Measurements from ENCODE around the gene P2RX7.

Gene P2RX7

DNA sequence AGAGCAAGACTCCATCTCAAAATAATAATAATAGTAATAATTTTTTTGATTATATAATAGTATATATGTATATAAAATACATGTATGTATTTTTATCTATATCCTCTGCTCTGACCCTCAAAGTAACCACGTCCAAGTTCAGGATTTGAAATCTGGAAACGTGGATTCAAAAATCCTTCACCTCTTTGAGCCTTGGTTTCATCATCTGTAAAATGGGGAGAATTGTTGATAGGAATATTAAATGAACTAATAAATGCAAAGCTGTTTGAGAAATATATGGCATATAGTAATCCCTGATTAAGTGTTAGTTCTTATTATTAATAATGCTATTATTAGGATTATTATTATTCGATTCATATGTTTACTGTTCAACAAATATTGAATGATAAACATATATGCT is 2.6 kb downstream of the P2RX7 start:
- H3K27ac ChIP-seq (ENCODE audit: low read length): no peak overlapping the region
- DNase-seq: no peak
- H3K9me3 ChIP-seq (replicated peaks; ENCODE audit: insufficient read depth, low read length): no peaks in the 10 kb centered on the region
- no peak overlapping the region for H3K9ac ChIP-seq (ENCODE audit: low read length)
- peaks cover 14% of the 10 kb centered on the region for H3F3A ChIP-seq (ENCODE audit: insufficient read depth, low read length)
- H2AFZ ChIP-seq (ENCODE audit: low read length): no peak overlapping the region
- peaks cover 22% of the 10 kb centered on the region for H3K4me1 ChIP-seq (ENCODE audit: low read length)
- H3K27me3 ChIP-seq (replicated peaks; ENCODE audit: insufficient read depth, low read length): no peaks in the 10 kb centered on the region
- TF ChIP-seq, protein P1, sequence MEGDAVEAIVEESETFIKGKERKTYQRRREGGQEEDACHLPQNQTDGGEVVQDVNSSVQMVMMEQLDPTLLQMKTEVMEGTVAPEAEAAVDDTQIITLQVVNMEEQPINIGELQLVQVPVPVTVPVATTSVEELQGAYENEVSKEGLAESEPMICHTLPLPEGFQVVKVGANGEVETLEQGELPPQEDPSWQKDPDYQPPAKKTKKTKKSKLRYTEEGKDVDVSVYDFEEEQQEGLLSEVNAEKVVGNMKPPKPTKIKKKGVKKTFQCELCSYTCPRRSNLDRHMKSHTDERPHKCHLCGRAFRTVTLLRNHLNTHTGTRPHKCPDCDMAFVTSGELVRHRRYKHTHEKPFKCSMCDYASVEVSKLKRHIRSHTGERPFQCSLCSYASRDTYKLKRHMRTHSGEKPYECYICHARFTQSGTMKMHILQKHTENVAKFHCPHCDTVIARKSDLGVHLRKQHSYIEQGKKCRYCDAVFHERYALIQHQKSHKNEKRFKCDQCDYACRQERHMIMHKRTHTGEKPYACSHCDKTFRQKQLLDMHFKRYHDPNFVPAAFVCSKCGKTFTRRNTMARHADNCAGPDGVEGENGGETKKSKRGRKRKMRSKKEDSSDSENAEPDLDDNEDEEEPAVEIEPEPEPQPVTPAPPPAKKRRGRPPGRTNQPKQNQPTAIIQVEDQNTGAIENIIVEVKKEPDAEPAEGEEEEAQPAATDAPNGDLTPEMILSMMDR (IDR thresholded peaks at IDR 0.05; ENCODE audit: low read length): no peak
- no peak for TF ChIP-seq EZH2phosphoT487 (IDR thresholded peaks at IDR 0.05; ENCODE audit: low read length)
- no peak for TF ChIP-seq EZH2 (optimal IDR thresholded peaks at IDR 0.05; ENCODE audit: low read depth, low read length)
- H3K9me2 ChIP-seq (replicated peaks; ENCODE audit: insufficient read depth, low read length): no peaks in the 10 kb centered on the region
- no peak overlapping the region for H3K4me2 ChIP-seq (ENCODE audit: low read depth, low read length)
- H3K4me3 ChIP-seq (ENCODE audit: low read length): no peak overlapping the region
- no peaks in the 10 kb centered on the region for H3K36me3 ChIP-seq (replicated peaks; ENCODE audit: insufficient read depth, low read length)
- peaks cover 20% of the 10 kb centered on the region for H3K79me2 ChIP-seq (ENCODE audit: low read length)
- no peaks in the 10 kb centered on the region for H4K20me1 ChIP-seq (ENCODE audit: insufficient read depth, low read length)

DNA sequence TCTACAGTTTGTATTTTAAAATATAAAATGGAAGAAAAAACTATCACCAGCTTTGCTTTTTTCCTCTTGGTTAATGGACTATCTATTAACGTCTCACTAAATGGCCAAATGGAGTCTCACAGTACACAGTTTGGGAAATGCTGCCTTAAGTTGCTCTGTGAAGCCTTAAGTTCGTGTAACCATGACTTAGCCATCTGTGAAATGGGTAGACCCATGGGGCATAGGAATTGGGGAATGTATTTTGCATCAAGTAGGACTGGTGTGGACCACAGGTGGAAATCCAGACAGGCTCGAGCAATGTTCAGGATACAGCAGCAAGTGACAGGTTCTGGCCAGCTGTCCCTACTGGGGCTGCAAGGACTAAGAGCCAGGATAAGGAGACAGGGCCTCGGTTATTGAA is 4.8 kb downstream of the P2RX7 start:
- Histone ChIP-seq H3K4me2 (ENCODE audit: low read depth, low read length) (no peak overlapping the region), H3K27ac (ENCODE audit: low read length) (no peak overlapping the region), H4K20me1 (ENCODE audit: insufficient read depth, low read length) (no peaks in the 10 kb centered on the region), H3K4me1 (ENCODE audit: low read length) (0 out of 2 replicates have a peak, but pooled peaks cover 3% of the 10 kb centered on the region), H2AFZ (ENCODE audit: low read length) (no peak overlapping the region), H3K9me2 (replicated peaks; ENCODE audit: insufficient read depth, low read length) (no peaks in the 10 kb centered on the region), H3K36me3 (replicated peaks; ENCODE audit: insufficient read depth, low read length) (no peaks in the 10 kb centered on the region), H3K4me3 (ENCODE audit: low read length) (no peak overlapping the region), H3K9ac (ENCODE audit: low read length) (no peak overlapping the region), H3K79me2 (ENCODE audit: low read length) (peaks cover 20% of the 10 kb centered on the region), H3F3A (ENCODE audit: insufficient read depth, low read length) (peaks cover 9% of the 10 kb centered on the region), H3K27me3 (replicated peaks; ENCODE audit: insufficient read depth, low read length) (no peaks in the 10 kb centered on the region), H3K9me3 (replicated peaks; ENCODE audit: insufficient read depth, low read length) (no peaks in the 10 kb centered on the region)
- TF ChIP-seq EZH2phosphoT487 (IDR thresholded peaks at IDR 0.05; ENCODE audit: low read length) (no peak), EZH2 (optimal IDR thresholded peaks at IDR 0.05; ENCODE audit: low read depth, low read length) (no peak)
- TF ChIP-seq, protein P1 (IDR thresholded peaks at IDR 0.05; ENCODE audit: low read length): no peak
- DNase-seq: no peak

DNA sequence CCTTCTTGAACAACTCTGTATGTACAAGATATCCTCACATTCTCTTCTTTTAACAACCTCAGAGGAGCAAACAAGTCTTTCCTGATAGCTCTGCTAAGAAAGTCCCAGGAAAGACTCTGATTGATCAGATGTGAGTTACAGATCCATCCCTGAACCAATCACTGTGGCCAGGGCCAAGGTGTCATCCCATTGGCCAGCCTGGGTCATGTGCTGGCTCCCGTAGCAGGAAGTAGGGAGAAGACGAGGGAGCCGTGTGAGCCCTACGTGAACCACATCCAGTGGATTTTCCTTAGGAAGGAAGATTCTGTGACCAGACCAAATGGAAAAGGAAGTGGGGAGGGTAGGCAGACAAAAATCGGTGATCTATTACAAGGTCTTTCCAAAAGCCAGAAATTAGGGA is 5.6 kb downstream of the P2RX7 start:
- Histone ChIP-seq H2AFZ (ENCODE audit: low read length) (no peak overlapping the region), H3K4me2 (ENCODE audit: low read depth, low read length) (no peak overlapping the region)
- TF ChIP-seq EZH2 (optimal IDR thresholded peaks at IDR 0.05; ENCODE audit: low read depth, low read length) (no peak), EZH2phosphoT487 (IDR thresholded peaks at IDR 0.05; ENCODE audit: low read length) (no peak)
- TF ChIP-seq, protein P1 (IDR thresholded peaks at IDR 0.05; ENCODE audit: low read length): no peak

More for the DNA sequence above, 5.6 kb downstream of the P2RX7 start:
- no peaks in the 10 kb centered on the region for H3K9me2 ChIP-seq (replicated peaks; ENCODE audit: insufficient read depth, low read length)
- no peak for DNase-seq
- peaks cover 1% of the 10 kb centered on the region; the same call in 1 of the 2 replicates for H3F3A ChIP-seq (ENCODE audit: insufficient read depth, low read length)
- no peak overlapping the region for H3K27ac ChIP-seq (ENCODE audit: low read length)
- H3K36me3 ChIP-seq (replicated peaks; ENCODE audit: insufficient read depth, low read length): no peaks in the 10 kb centered on the region
- H3K4me3 ChIP-seq (ENCODE audit: low read length): no peak overlapping the region
- H3K4me1 ChIP-seq (ENCODE audit: low read length): no peaks in the 10 kb centered on the region
- no peaks in the 10 kb centered on the region for H4K20me1 ChIP-seq (ENCODE audit: insufficient read depth, low read length)
- peaks cover 20% of the 10 kb centered on the region for H3K79me2 ChIP-seq (ENCODE audit: low read length)
- H3K9me3 ChIP-seq (replicated peaks; ENCODE audit: insufficient read depth, low read length): no peaks in the 10 kb centered on the region
- no peaks in the 10 kb centered on the region for H3K27me3 ChIP-seq (replicated peaks; ENCODE audit: insufficient read depth, low read length)
- H3K9ac ChIP-seq (ENCODE audit: low read length): no peak overlapping the region
